ENCODE data around the gene GABRB3. TPM values are rescaled to one million over a fixed set of nuclear protein-coding genes. Genes with fewer than 3 reads are reported as not detected.

GABRB3 gene
- total and polyA plus RNA-seq, 4 donors, result 0.09 to 1.2 (median 0.50) TPM

DNA sequence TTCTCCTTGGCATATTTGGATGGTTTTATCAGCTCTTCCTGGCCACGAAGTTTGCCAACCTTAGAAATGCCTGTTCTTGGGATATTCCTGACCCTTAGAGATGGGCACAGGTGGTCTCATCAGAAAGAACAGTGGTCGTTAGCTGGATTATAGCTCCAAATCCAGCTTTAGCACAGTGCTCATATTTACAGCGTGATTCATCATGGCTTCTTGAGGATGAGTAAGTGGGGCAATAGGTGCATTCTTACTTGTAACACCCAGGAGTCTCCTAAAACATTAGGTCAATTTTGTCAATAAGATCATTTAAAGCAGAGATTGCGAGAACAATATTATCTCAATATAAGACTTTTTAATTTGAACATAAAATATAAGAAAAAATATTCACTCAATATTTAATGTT lies 191.9 kb downstream of the GABRB3 start:
- DNase-seq (ENCODE audit: low spot score), result no peak
- Histone ChIP-seq H3K36me3 (ENCODE audit: control insufficient read depth in 4 of 4, insufficient read depth in 3 of 4, low read depth in 1 of 4, low read length in 3 of 4) (no peaks in the 10 kb centered on the region), H3K4me1 (ENCODE audit: control insufficient read depth in 4 of 4, insufficient read depth in 4 of 4, low read length in 3 of 4) (no peaks in the 10 kb centered on the region), H3K9ac (ENCODE audit: low read depth in 1 of 2, low read length in 2 of 2) (no peak overlapping the region), H3K9me3 (ENCODE audit: control insufficient read depth in 4 of 4, low read length in 3 of 4) (no peaks in the 10 kb centered on the region), H3K27ac (ENCODE audit: low read depth in 1 of 2, low read length in 2 of 2) (no peak overlapping the region), H3K4me3 (ENCODE audit: low read depth in 1 of 3, low read length in 3 of 3) (no peak overlapping the region), H3K27me3 (ENCODE audit: control insufficient read depth in 4 of 4, insufficient read depth in 4 of 4, low read length in 3 of 4) (no peaks in the 10 kb centered on the region)
- WGBS, result 42% methylated on average over 4 of the region's 4 CpGs
- TF ChIP-seq NR2F2 (IDR thresholded peaks at IDR 0.05) (no peak), HNF4G (IDR thresholded peaks at IDR 0.05) (no peak), GABPA (IDR thresholded peaks at IDR 0.05 in 1 of 2, conservative IDR thresholded peaks at IDR 0.05 in 1 of 2) (no peak), EGR1 (IDR thresholded peaks at IDR 0.05; ENCODE audit: low read depth in 2 of 2) (no peak), YY1 (IDR thresholded peaks at IDR 0.05) (no peak), FOXA2 (IDR thresholded peaks at IDR 0.05) (no peak), JUND (IDR thresholded peaks at IDR 0.05) (no peak), RAD21 (IDR thresholded peaks at IDR 0.05) (no peak), REST (IDR thresholded peaks at IDR 0.05) (no peak), TAF1 (conservative IDR thresholded peaks at IDR 0.05) (no peak), CTCF (IDR thresholded peaks at IDR 0.05; ENCODE audit: low read depth, low read length, missing input control) (no peak), HNF4A (conservative IDR thresholded peaks at IDR 0.05) (no peak), FOXA1 (IDR thresholded peaks at IDR 0.05) (no peak), RXRA (IDR thresholded peaks at IDR 0.05) (no peak), SP1 (IDR thresholded peaks at IDR 0.05) (no peak)
- TF ChIP-seq, protein P1, sequence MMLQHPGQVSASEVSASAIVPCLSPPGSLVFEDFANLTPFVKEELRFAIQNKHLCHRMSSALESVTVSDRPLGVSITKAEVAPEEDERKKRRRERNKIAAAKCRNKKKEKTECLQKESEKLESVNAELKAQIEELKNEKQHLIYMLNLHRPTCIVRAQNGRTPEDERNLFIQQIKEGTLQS (IDR thresholded peaks at IDR 0.05), result no peak
- TF ChIP-seq, protein P2, sequence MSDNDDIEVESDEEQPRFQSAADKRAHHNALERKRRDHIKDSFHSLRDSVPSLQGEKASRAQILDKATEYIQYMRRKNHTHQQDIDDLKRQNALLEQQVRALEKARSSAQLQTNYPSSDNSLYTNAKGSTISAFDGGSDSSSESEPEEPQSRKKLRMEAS (IDR thresholded peaks at IDR 0.05), result no peak

GRCh38 chr15:26572602-26573350 lies 200.1 kb downstream of the GABRB3 start:
- H3K36me3 ChIP-seq (ENCODE audit: control insufficient read depth in 4 of 4, insufficient read depth in 3 of 4, low read depth in 1 of 4, low read length in 3 of 4), result no peaks in the 10 kb centered on the region
- H3K4me1 ChIP-seq (ENCODE audit: control insufficient read depth in 4 of 4, insufficient read depth in 4 of 4, low read length in 3 of 4), result no peaks in the 10 kb centered on the region
- no peaks in the 10 kb centered on the region for H3K9me3 ChIP-seq (ENCODE audit: control insufficient read depth in 4 of 4, low read length in 3 of 4)
- 65% methylated on average over 5 of the region's 5 CpGs for WGBS
- H3K27ac ChIP-seq (ENCODE audit: low read depth in 1 of 2, low read length in 2 of 2), result no peak overlapping the region
- TF ChIP-seq, protein P2 (IDR thresholded peaks at IDR 0.05), result no peak
- no peak for TF ChIP-seq REST (IDR thresholded peaks at IDR 0.05)
- H3K9ac ChIP-seq (ENCODE audit: low read depth in 1 of 2, low read length in 2 of 2), result no peak overlapping the region
- no peak overlapping the region for H3K4me3 ChIP-seq (ENCODE audit: low read depth in 1 of 3, low read length in 3 of 3)
- no peak for DNase-seq (ENCODE audit: low spot score)
- no peaks in the 10 kb centered on the region for H3K27me3 ChIP-seq (ENCODE audit: control insufficient read depth in 4 of 4, insufficient read depth in 4 of 4, low read length in 3 of 4)
